ACHN (cell line): ENCODE data around the gene CELF2.

Experiments used
- DNase-seq: peaks from one replicate; pipeline ENCODE4 v3.0.0-alpha.2; 2015
- in situ Hi-C: cut with HindIII; loops from 2 replicates; pipeline ENCODE4 v1.10.0; 2017; ENCODE audit warnings: low sequenced_read_pairs, low pct_ligation_motif_present, low pct_unique_long_range_greater_than_20kb

Gene CELF2

DNA sequence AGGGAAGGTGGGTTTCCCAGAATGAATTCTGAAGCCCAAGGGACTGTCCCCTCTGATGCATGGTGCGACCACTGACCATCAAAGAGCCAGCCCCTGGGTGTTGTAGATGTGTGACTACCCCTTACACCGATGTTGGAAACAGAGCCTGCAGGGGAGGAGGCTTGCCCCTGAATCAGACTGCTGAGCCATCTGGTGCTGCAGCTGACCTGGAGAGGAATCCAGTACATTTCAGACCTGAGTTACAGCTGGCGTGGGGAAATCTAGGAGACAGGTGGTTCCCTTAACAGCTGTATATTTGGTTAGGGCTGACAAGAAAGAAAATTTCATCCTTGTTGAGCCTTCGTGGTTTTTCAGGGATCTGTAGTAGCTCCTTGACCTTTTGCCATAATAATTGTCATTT is 195.5 kb downstream of the CELF2 start:
- no peak for DNase-seq
- in situ Hi-C loops: no loop called here

DNA sequence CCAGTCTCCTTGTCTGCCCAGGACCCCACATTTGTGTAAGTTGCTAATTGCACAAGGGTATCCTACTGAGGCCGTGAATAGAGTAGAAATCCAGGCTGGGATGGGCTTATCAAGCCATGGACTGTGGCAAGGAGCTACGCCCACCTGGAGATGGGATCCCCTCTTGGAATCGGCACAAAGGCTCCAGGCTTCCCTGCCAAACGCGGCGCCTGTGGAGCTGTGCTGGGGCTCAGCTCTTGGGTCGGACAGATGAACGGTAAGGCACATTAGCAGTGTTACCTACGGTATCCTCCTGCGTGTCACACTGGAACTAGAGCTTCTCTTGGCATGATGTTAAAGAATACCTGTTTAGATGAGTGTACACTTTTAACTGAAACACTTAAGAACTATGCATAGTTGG is 196.7 kb downstream of the CELF2 start:
- in situ Hi-C loops: no loop called here
- DNase-seq: no peak

DNA sequence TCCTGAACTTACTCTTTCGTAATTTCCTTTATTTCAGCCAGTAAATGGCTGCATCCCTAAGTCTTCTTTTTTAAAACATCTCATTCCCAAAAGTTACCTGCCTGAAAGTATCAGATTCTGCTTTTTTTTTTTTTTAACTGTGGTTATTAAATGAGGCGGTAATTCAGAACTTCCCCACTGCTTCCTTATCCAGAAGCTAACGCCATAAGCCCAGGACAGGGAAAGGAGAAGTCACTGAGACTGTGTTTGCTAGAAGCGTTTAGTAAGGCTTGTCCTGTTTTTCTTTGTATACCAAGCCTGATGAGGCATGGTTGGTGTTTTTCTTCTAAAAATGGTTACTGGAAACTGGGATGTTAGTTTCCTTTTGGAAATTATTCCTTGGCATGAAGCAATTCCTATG is 197.8 kb downstream of the CELF2 start:
- in situ Hi-C loops: no loop called here
- no peak for DNase-seq

DNA sequence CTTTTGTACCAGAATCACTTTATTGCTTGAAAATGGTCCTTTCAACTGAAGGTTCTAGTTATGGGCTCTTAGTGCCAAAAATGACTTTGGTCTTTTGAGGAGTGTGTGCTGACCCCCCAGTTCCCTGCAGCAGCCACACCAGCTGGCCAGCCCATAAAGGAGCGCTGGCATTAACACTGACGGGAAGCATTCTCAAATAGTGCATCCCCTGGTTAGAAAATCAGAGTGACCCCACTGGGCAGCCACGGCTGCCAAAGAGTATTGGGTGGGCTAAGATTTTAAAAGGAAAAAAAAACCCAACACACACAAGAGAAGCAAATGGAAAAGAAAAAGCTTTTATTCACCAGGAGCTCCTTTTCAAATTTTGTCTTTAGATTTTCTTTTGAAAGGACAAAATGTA is 199.8 kb downstream of the CELF2 start:
- no peak for DNase-seq
- in situ Hi-C loops: no loop called here

DNA sequence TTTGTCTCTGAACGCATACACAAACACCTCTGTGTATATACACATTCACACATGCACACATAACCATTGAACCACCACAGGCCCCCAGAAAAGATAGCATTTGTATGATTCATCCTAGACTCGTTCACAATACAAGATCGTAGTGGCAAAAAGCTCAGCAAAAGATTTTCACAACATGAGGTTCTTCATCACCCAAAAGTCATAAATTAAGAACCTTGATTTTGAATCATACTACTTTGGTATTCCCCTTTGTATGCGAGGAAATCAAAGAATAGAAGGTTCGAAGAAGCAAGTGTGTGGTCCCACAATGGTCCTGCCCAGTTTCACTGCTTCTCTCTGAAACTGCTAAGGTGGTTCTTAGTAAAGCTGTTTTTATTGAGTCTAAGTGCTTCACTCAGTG is 200.7 kb downstream of the CELF2 start:
- no peak for DNase-seq
- in situ Hi-C loops: no loop called here

DNA sequence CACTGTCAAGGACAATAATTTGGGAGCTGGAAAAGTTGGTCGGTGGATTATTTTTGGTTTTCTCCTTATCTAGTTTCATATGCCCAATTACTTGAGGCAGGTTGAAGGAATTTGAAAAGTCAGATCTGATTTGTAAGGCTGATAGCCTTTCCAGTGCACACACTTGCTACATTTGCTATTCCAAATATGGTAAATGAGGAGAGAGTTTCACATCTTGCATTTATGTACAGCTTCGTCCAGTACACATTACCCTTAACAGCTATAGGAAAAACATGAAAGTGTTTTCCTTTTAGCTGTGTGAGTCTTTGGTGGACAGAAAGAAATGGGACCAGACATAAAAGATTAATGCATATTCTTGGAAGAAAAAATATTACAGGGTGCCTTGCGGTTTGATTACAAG is 201.8 kb downstream of the CELF2 start:
- no peak for DNase-seq
- in situ Hi-C loops: no loop called here

DNA sequence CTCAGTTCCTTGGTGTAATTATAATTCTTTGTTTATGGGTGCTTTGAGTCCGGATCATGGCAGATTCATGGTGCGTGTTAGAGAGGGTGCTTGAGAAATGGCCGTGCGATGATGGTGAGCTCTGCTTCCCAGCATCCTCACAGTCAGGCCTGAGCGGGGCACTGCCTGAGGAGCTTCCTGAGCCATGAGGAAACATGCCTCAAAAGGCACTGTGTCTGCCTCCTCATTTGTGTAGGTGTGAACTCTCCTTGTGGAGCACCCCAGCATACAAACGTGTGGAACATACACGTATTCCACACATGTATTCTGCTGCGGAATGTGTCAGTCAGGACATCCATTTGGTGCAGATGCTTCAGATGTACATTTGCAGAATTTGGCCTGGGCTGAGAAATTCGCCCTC is 205.4 kb downstream of the CELF2 start:
- no peak for DNase-seq
- in situ Hi-C loops: no loop called here

DNA sequence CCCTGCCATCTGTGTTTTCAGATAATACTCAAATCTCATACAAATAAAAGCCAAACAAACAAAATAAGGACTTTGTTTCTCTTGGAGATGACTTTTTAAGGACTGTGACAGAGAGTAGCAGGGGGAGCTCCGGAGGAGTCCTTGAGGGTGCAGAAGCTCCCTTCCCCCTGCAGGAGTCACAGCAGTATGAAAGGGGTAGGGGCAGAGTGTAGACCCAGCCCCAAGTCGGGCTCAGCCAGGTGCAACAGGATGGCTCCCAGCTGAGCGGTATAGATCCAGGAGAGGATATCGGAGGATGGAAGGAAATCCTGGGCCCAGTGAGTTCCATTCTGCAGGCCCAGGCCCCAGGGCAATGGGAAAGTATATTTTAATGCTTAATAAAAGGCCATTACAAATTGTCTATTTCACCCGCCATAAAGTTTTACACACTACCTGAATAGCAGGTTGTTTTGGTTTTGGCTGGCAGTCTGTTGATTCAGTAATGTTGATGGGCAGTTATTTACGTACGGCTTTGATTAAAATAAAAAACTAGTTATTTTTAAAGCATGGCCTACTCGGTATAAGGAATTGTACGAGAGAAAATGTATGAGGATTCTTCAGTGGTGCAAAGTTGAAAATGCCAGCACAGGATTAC is 206.0 kb downstream of the CELF2 start:
- in situ Hi-C loops: no loop called here
- DNase-seq: no peak

DNA sequence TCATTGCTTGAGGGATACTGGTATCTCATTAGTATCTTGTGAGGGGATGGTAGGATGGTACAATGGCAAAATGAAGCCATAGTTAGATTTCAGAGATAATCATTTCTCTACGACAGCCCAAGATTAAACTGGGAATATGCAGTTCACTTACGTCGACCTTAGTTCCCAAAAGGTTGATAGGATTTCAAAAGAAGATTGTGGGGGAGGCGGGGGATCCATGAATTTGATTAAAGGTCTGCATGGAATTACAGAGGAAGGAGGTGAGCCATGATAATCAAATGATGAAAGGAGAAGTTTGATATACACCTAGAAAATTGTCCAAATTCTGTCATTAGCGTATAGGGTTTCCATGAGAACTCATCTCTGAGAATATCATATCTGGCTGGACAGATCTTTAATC is 206.6 kb downstream of the CELF2 start:
- no peak for DNase-seq
- in situ Hi-C loops: no loop called here

DNA sequence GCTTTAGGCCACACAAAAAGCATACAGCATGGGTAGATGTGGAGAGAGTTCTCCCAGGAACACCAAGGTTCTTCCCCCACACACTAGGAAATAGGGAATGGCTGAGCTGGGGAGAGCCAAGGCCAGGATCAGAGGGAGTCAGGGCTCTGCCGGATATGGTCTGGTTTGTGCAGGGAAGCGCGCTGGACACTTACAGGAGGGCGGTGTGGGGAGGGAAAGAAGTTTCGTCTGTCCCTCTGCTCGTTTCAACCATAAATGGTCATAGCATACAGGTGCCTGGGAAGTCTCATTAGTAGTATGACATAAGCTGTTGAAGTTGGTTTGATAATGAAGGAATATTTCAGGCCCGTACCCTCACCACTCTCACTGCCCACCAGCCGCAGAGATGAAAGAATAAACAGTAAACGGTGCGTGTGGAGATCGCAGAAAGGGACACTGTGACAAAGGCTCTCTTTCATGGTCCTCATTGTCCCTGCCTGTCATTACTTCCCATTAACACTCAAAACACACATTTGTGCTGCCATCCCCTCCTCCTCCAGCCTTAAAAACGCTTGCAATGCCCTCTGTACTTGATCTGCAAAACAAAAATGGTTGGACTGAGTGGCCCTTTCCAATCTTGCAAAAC is 207.2 kb downstream of the CELF2 start:
- in situ Hi-C loops: no loop called here
- DNase-seq: no peak

DNA sequence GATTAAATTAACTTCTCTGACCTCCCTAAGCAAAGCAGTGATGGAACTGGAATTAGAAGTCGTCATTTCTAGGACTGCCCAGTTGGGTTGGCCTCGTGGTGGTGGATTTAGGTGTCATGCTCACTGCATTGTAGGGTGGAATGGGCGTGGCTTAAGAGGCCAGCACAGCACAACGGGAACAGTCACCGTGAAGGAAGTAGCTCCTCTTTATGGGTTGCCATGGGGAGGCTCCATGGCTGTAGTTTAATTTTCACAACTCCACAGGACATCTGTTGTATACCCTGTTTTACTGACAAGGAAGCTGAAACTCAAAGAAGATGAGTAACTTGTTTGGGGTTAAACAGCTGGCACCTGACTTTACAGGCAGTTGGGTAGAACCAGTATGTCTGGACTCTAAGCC is 208.3 kb downstream of the CELF2 start:
- DNase-seq: no peak
- in situ Hi-C loops: no loop called here

DNA sequence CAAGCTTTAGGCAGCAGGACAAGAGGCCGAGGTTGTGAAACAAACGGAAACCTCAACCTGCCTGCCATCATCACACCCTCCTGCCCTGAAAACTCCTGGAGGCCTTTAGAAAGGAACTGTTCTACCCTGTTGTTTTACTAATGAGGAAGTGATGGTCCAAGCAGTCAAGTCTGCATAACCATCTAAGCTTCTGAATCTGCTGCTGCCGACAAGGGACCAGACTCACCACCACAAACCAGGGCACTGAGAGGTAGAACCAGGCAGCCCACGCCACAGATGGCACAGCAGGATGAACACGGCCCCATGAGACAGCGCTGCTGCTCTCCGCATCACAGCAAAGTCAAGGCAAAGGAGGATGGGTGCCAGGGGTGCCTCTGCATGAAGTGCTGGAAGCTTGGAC is 209.4 kb downstream of the CELF2 start:
- no peak for DNase-seq
- in situ Hi-C loops: no loop called here

DNA sequence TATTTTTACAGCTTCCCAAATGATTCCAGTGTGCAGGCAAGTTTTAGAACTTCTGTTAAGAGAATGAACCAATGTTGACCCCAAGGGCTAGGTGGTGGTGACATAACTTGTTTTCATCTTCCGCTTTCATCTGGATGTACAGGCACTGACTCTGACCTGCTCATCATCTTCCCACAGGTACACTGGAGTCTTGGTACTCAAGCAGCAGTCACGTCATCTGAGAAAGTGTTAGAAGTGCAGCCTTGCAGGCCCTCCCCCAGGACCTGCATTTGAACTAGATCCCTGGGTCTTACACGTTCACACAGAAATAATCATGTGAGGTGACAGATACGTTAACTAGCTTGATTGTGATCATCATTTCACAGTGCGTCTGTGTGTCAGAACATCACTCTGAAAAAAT is 212.2 kb downstream of the CELF2 start:
- in situ Hi-C loops: no loop called here
- no peak for DNase-seq

DNA sequence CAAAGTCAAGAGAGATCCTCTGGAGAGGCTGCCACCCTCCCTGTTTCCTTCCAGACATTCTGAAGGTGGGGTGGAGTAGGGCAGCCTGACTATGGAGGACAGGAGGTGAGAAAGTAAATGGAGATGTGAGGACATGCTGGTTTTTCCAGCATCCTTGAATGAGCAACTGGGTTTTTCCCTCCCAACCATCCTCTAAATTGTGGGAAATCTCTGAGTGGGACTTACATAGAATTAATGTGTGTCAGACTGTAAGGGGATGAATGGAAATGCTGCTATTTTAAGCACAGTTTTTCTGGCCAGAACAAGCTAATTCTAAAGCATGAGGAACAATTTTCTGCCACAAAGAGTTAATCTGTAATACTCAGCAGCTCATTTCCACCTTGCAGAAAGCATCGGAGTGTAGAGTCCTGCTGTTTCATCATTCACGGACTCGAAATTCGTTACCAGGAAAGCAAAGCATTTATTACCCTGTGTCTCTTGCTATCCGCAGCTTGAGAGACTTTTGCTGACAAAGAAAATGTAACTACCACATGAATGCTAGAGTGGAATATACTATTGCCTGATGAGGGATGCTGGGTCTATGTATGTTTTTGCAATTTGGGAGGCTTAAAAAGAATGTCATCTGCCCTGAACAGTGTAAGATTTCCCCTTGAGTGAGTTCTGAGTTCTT is 213.0 kb downstream of the CELF2 start:
- in situ Hi-C loops: no loop called here
- DNase-seq: no peak

DNA sequence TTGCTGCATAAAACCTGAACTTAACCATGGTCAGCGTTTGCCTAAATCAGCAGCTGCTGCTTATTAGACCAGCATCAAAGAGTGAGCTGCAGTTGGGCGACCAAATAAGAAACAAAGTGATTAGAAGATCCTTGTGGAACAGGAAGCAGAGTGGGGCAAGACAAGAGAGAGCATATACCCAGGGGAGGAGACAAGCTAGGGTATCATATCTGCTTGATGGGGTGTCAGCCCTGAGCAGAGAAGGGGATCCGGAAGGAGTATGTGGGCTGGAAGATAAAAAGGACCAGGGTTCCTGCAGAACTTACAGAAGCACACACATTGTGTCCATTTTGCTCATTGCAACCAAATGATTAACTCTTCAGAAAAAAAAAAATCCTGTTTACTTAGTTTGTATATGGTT is 213.6 kb downstream of the CELF2 start:
- DNase-seq: no peak
- in situ Hi-C loops: no loop called here

DNA sequence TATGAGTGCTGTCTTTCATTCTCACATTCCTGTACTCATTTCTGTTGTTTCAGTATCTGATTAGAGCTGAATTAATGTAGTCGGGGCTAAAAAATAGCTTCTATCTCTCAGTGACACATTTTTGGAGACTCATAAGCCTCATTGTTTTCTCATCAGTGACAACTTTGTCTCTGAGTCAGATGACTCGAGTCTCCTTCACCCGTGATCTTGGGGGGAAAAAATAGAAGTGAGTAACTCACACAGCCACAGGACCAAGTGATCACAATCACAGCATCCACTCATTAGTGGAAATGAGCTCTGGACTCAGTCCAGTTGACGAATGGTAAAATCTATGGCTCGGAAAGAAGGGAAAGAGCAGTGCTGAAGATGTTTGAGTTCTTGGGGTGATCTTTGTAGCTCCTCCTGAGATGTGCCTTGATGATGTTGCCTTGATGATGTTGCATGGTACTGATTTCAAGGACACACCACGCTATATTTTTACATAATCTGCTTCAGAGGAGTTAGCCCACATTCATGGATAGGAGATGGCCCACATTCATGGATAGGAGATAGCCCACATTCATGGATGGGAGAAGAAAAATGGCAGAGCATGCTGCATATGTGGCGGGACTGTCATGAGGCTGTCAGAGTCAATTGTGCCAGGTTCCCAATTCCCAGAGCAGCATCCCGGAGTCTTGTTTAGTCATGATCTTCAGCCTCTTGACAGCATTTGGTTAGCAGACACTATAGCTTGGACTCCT is 214.7 kb downstream of the CELF2 start:
- no peak for DNase-seq
- in situ Hi-C loops: no loop called here

DNA sequence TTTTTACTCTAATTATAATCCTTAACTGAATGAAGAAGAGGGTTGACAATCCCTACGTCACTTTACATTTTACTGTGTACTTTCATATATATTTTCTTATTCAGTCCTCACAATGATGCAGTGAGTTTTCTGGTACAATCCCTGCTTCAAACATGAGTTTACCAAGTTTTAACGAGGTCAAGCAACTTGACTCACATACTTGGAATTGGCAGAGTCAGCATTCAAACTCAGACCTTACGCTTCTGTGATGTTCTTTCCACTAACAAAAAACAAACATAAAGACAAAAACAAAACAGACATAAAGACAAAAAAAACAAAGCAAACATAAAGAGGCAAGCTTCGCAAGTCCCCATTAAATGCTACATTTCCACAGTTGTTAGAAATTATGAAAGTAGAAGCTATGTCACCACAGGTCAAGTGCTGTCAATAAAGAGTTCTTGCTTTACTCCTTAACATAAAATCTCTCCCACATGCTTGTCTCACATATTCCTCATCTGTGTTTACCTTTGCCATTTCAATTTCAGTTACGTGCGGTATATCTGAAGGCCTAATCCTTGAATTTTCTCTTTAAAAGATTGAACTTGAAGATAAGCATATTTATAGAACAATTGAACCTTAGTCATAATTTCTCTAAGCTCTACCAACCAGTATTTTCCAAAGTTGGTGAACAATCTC is 217.3 kb downstream of the CELF2 start:
- in situ Hi-C loops: no loop called here
- DNase-seq: no peak

DNA sequence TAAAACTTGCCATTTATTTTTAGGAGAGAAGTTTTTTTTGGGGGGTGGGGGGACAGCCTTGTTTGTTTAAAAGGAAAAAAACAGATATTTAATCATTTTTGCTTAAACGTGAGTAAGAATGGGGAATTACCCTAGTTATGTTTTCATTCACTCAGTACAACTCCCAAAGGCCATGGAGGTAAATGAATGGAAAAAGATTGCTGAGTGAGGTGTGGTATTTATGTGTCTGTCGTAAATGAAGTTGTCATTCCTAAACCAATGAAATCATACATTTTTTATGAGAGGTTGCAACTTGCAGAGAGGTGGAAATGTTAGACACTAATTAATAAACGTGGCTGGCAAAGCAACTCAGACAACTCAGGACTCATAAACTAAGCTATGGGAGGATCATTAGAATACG is 218.1 kb downstream of the CELF2 start:
- DNase-seq: no peak
- in situ Hi-C loops: no loop called here

DNA sequence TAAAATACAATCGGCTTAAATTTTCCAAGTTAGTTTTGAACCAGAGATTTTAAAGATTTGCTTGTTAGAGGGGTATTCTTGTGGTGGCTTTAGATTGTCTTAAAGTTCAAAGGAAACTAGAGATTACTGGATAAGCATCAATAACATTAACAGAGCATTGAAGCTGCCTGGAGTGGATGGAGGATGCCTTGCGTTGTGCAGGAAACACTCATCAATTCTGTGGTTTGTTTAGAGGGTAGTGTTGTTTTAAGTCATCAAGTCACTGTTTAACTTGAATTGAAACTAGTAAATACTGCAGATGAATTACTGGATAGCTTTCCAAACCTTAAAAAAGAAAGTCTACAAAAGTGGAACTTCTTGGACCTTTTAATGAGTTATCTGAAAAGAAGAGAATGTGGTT is 218.6 kb downstream of the CELF2 start:
- no peak for DNase-seq
- in situ Hi-C loops: no loop called here
